NCI-H2029 treated with DMSO at 0.1 percent for 48 hours (cell line): ENCODE measurements around the gene KCNA2.

ENCODE experiments used
- DNase-seq: peaks from one replicate; lab custom pipeline; 2025; lab: John Stamatoyannopoulos, UW

Gene KCNA2

DNA sequence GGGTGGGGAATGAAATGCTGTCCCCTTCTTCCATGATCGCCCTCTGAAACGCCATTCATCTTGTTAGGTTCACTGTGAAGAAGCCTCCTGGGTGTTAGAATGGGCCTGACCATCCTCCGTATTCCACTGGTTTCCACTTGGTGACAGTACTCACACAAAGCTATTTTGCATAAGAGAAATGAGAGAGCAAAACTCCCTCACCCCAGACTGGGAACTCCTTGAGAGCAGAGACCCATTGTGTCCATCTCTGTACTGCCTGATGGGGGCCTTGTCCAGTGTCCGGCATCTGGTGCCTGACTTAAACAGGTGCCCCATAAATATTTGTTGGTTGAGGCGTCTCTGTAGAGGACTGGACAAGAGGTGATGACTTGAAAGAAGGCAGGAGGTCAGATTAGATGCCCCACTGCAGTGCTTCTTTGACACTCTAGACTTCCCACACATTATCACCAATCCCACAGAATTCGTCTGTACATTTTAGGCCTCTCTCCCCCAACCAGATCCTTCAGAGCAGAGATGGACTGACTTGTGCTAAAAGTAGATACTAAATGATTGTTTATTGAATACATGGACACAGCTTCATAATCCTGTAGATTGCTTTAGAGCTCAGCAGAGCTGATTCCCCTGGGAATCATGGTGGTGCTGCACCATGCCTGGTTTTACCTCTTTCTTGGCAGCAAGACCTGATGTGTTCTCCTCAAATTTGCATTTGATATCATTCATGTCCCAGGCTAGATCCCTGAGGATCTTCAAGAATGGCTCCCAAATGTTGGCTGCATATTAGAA, 22.4 kb upstream of the KCNA2 start:
- no peak for DNase-seq

DNA sequence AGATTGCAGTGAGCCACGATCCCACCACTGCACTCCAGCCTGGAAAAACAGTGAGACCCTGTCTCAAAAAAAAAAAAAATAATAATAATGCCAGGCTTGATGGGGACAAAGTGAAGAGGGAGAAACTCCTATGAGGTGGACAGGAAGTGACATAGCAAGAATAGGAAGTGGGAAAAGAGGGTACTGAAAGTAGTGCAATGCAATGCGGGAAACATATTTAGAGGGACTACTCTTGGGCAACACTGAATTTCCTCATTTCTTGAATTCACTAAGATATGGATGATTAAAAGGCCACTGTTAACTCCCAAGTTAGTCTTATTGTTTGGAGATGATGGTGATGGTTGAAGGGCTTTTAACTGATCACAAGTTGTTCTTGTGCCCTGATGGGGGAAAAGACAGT, 21.6 kb upstream of the KCNA2 start:
- no peak for DNase-seq

DNA sequence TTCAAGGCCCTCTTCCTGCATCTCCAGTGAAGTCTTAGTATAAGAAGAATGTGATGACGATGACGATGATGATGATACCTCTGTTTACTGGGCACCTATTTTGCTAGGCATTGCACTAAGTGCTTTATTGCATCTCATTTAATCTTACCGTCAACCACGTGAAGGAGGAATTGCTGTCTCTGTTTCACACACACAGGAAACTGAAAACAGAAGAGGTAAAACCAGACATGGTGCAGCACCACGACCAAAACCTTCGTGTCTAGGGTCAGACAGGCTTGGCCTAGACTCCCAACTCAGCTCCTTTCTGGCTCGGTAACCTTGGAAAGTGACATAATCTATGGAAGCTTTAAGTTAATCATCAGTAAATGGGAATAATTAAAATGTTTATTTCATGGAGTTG, 20.7 kb upstream of the KCNA2 start:
- DNase-seq: no peak

DNA sequence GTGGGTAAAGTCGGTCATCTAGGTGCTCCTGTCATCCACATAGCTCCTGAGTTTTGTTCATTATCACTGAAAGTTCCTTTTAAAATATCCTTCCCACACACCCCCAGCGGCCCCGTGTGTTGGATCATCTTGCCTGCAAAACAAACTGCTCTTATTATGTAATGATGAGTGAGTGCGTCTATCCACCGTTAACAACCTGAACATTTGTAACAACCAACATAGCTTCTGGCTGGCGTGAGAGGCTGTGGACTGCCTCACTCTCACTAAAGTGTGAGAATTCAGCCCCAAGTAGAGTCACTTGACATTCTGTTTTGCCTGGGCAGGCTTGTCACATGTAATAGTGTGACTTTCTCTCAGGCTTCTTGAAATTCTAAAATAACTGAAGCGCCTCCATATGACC, 14.5 kb upstream of the KCNA2 start:
- no peak for DNase-seq

DNA sequence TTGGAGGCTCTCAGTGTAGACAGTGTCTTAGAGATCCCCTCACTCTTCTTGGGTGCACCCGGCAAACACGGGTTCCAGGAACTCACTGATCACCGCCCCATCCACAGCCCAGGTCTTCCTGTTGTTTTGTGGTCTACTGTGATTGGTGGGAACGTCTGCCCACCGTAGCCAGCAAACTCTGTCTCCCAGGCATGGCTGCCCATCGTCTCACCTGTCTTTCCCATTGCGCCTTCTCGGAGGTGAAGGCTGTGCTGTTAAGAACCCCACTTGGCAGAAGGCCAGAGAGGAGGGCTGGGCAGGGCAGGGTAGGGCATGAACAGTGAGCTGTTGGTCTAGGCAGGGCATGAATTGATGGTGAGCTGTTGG, 14.1 kb upstream of the KCNA2 start:
- no peak for DNase-seq

DNA sequence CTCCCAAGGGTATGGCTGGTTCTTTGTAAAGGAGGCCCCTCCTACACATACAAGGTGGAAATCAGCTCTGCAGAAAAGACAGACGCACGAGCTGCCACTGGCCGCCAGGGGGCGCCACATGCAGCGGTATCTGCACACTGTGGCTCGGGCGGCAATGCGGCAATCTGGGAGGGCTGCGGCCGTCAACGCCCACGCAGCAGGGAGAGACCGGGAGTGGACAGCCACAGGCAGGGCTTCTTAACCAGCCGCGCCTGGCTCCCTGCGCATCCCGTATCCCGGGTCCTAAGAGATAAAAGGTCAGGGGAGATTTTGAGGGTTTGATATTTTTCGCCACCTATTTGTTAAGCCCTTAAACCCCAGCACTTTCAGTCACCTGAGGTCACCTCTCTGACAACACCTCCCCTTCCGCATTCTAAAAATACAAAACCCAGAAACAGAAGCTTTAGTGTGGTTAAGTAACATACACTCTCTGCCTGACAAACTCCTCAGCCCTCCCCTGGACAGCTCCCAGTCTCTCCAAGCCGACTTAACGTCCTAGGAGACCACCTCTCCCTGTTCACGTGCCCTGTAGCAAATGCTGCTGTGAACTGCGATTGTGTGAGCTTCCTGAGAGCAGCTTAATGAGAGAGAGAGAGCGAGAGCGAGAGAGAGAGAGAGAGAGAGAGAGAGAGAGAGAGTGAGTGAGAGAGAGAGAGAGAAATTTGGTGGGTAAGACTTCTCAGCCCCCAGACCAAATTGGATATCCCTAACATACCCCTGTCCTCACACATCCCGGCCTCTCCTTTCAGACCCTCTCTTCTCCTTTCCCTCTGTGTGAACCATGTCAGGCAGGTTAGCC, 13.5 kb upstream of the KCNA2 start:
- peak; percentile 59 for DNase-seq

DNA sequence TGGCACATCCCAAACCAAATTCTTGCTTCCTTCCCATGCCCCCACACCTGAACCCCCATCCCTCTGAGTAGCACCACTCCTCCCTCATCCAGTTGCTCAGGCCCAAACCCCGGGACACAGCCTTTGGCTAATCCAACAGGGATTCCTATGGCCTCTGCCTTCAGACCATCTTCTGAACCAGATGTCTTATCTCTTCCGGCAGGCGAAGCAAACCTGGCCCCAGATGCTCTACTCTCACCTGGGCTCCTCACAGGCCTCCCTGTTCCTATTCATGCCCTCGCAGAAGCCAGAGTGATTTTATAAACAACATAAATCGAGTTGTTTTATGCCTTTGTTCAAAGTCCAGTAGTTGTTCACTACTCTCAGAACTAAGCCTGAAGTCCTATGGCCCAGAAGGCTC, 12.5 kb upstream of the KCNA2 start:
- no peak for DNase-seq

DNA sequence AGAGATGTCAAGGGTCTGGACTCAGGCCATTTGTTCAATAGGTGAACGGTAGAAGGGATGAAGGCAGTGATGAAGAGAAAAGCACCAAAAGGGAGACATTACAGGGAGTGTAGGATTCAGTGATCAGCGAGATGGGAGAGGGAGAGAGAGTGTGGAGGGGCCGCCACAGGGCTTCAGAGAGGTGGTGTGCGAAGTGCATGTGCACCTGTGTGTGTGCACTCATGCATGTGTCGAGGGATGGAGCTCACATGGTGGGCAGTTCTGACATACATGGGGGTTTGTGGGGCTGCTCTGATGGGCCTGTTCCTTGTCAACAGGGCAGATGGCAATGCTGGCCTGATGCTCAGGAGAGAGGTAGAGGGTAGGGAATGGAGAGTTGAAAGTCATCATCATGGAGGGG, 11.4 kb upstream of the KCNA2 start:
- no peak for DNase-seq

DNA sequence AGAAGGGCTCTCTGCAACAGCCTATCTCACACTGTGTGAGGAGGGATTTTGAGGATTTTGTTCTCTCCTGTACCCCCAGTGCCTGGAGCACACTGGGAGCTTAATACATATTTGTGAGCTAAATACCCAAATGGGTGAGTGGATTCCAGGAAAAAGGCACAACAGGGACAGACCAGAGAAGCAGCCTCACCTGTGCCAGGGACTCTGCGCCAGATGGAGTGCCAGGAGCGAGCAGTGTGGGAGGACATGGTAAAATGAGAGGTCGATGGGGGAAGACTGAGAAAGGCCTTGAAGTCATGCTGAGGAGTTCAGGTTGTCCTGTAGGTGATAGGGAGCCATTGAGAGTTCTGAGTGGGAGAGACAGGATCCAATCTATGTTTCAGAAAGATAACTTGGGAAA, 11.0 kb upstream of the KCNA2 start:
- no peak for DNase-seq

DNA sequence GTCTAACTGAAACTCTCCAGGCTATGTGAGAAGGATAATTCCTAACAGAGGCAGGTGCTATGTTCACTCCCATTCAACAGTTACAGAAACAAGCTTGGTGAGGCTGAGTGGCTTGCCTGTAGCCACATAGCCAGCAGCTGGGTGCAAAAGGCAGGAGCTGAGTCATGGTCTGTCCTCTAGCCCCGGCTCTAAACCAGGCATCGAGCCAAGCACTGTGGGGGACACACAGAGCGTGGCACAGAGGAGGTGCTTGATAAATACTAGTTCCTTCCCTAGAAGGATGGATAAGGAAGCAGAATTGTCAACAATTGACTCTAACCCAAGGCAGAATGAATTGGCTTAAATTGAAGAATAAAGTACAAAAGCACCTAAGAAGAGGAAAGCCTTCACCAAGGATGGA, 10.4 kb upstream of the KCNA2 start:
- DNase-seq: no peak

DNA sequence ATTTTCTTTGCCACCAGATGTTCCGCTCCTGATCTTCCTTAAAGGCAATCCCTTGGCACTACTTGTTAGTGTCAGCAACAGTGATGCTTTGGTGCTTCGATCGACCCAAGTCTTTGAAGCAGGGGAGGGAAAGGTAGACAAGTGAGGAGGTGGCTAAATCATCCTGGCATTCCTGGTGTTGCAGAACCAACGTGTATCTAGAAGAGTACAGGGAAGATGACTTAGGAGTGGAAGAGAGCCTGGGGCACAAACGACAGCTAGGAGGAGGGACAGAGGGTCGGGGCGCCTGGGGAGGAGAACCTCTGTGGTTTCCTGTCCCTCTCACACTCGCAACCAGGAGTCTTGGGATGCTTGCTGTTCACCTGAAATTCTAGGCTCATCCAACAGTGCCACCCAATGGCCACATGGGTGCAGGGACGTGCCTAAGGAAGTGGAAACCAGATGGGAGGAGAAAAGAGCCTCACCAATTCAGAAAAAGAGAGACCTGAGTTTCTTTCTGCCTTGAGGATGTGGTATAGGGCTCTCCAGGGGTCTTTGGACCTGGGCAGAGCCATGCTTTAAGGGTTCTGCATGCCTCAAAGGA, 9.5 kb upstream of the KCNA2 start:
- peak; percentile 48 for DNase-seq

DNA sequence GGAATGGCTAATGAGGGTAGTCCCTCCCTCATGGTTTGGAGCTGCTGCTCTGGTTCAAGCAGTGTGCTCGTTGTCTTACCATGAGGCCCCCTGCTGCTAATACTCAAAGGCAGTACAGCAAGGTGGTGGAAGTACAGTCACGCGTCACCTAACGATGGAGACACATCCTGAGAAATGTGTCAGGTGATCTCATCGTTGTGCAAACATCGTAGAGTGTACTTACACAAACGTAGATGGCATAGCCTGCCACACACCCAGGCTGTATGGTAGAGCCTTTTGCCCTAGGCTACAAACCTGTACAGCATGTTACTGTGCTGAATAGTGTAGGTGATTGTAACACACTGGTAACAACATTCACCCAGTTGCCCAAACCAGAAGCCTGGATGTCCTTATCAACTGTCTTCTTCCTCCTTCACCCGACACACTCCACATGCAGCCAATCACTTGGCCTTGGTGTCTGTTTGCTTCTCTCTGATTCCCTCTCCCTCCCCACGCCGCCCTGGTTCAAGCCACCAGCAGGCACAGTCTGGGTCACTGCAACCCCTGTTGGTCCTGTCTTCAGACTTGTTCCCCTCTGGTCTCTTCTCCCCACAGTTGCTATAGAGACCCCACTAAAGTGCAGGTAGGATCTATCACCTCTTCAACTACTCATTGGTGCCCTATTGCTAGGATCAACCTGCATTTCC, 6.0 kb upstream of the KCNA2 start:
- peak; percentile 74 for DNase-seq

DNA sequence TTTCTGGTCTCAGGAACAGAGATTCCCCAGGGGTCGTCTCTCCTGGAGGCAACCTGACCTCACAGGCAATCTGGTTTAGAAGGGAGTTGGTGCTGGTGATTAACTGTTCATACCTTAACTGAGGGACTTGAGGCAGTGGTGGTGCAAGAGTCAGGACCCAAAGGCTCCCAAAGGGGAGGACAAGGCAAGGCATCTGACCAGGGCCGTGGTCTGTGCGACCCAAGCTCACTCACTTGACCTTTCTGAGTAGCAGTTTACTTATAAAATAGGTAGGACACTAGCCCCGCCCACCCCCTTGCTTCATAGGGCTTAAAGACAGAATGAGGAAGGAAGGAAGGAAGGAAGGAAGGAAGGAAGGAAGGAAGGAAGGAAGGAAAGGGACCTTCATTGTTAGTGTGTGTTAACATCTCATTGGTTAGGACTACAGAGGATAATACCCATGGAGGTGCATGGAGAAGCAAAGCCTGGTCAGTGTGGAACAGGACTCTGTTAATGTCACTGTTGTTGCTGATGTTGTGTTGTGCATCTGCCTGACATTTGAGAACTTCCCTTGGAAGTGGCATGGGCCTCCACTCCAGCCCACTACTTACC, 4.6 kb upstream of the KCNA2 start:
- no peak for DNase-seq

DNA sequence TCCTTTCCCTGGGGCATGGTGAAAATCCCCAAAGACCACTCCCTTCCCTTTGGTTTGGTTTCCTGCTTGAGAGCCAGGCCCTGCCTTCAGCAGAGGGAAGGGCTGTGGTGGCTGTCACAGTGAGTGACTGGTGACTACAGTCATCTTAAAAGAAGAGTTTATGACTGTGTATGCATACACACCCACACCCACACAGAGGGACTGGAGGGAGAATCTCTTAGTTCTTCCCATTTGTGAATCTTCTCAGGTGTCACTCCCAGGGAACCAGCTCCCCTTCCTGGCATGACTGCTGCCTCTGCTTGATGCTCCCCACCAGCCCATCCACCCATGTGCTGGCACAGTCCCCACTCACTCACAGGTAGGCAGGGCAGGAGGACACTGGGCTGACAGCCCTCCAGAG, 3.9 kb upstream of the KCNA2 start:
- DNase-seq: no peak

DNA sequence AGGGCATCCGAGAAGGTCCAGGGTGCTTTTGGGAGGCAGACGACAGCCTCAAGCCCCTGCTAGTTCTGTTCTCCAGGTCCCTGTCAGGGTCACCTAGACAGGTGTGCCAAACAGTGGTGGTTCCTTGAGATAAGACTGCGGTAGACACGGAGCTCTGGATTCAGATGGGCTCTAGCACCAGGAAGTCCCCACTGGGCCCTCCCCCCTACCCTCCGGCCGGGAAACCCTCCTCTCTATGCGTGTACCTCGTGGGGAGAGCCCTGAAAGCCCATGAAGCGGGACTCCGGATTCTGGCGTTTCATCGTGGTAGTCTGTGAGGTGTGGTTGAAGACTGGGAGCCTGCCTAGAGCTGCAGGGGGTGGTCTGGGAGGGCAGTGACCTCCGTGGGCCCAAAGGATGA, 2.1 kb upstream of the KCNA2 start:
- DNase-seq: no peak

DNA sequence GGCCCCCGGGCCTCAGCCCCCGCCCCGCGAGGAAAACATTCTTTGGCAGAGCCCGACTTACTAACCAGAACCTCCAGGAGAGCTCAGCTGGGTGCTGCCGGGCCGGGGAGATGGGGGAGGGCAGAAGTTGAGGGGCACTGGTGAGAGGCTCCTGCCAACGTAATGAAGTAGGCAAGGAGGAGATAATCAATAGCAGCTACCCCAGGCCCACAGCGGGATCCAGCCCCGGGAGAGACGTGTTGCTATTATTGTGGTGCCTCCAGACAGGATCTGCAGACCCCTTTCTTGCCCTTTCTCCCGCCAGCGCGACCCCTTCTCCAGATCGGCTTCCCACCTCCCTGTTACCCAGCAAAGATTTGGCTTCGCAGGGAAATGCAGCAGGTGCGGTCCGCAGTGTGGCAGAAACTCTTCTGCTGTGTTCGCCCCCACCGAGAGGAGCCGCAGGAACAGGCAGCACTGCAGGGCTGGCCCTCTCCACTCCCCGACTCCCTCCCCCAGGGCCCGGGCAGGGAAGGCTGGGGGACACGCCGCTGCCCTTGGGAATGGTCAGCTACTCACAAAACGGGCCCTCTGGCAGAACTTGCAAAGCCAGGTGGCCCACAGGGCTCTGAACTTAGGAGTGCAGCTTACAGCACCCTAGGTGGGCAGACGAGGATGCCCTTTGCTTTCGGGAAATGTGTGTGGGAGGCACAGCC, 1.5 kb upstream of the KCNA2 start:
- no peak for DNase-seq

DNA sequence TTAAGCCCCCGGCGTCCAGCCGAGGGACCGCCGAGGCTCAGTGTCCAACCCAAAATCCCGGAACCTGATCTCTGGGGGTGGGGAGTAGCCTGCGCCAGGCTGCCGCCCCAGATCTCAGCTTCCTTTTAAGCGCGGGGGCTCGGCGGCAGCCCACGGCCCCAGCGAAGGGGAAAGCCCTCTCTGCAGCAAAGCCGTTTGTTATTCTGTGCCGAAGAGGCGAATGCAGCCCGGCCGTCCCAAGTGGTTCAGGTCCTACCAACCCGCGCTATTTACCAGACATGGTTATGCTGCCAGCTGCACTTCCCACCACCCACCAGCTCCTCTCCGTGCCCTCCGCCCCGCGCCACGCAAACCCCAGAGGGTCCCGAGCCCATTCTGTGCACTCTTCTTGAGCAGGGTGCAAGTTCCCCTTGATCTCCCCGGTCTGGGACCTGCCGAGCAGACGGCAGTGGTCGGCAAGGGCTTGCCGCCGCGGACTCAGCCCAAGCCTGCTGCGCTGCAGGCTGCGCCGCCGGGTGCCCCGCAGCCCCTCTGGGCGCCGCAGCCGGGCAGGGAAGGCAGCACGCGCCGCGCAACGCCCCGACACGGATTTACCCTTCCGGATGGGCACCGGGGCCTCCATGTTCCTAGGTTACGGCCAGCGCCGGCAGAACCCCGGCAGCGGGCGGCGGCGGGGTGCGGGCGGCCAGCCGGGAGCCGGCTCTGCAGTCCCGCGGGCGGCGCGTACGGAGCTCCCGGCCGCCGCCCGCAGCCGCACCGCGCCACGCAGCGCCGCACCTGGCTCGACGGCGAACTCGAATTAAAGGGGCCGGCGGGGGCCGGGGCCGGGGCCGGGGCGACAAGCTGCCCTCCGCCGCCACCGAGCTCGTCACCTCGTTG, 738 bp upstream of the KCNA2 start:
- no peak for DNase-seq

DNA sequence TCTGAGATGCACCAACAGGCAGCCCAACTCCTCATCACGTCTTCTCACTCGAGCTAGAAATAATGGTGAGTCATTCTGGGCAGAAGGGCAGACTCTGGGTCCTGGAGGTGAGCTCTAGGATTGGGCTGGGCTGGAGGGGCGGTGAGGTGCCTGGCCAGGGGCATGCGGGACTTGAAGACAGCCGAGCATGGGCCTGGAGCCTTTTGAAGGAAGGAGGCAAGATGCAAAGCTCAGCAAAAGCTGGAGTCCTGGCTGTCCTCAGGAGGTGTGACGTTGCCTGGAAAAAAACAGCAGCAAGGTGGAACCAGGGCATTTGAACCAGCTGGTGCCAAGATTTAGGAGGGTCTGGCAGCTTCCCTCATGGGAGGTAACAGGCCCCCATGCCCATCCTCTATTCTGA, 712 bp downstream of the KCNA2 start:
- no peak for DNase-seq

DNA sequence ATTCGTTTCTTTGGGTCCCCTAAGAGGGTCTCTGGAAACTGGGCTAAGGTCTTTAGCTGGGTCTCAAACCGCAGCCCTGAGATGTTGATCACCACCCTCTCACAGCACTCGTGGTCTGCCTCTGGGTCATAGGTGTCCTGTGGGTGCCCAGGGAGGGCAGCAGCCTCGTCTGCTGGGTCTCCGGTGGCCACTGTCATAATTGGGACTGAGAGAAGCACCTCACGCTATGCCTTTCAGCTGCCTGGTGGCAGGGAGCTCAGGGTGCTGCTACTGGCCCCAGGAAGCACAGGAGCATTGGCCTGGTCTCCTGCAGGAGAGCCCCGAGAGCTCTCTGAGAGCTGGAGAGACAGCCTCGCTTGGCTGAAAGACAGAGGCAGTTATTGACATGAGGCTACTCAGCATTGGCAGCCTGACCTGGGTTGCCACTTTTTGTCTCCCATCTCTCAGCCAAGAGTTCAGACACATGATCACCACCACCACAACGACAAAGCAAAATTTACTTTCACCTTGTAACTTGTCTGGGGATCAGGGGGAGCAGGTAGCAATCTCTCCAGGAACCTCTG, 1.5 kb downstream of the KCNA2 start:
- DNase-seq: no peak

DNA sequence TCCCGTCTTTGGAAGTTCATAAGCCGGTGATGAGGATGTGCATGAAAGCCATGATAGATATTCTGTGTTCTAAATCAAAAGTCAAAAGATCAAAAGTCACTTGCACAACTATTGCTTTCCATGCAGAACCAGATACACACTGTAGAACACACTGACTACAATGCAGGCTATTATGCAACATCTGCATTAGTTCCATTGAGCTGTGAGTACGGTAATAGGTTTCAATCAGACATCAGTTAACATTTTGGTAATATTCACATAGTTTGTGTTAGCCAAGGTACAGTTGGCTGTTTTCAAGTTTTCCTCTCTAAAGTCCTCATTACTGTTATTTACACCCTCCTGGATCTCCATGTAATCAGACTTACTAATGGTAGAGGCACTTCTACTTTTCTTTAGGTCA, 3.1 kb downstream of the KCNA2 start:
- no peak for DNase-seq
